GM19099 (cell line): ENCODE measurements around the gene SIVA1.

Experiments used
- POLR2A ChIP-seq: IDR thresholded peaks from 3 replicates; pipeline ENCODE4 v1.6.1; 2011; ENCODE audit warnings: low read depth; ENCODE audit not compliant: insufficient read length; ENCODE audit errors: extremely low read depth

SIVA1 gene

GRCh38 chr14:104725772-104726548 is 27.0 kb upstream of the SIVA1 start:
- TF ChIP-seq POLR2A, result no peak

DNA sequence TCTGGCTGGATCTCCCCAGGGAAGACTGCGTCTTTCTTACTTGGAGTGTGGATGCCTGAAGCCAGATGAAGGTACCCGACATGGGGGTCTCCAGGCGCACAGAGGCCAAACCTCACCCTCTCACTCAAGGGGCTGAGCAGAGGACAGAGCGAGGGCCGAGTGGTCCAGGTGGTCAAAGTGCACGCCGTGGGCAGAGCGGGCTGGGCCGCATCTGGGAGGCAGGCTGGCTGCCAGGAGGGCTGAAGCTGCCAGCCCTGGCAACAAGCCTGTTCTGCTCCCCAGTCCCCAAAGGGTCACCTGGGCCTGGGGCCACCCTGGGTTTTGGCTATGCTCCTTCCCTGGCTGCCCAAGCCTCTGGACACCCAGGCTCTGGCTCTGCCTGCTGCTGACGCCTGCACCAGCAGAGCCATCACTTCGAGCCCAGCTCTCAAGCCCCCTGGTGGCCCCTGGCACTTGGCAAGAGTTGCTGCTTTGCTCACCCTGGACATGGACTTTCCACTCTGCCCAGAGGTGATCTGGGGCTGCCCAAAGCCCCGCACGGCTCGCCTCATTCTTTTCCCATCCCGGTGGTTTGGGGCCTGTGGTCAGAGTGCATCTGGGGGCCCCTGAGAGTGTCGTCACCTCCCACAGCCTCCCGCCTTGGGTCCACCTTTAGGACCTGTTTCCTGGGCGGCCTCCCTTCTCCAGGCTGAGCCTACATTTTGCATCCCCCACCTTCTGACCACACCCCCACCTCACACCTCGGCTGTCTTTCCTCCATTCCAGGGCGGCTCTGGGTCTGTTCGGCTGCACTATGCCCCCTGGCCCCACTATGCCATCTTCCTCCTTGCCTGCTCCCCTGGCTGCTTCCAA is 26.1 kb upstream of the SIVA1 start:
- no peak for TF ChIP-seq POLR2A

DNA sequence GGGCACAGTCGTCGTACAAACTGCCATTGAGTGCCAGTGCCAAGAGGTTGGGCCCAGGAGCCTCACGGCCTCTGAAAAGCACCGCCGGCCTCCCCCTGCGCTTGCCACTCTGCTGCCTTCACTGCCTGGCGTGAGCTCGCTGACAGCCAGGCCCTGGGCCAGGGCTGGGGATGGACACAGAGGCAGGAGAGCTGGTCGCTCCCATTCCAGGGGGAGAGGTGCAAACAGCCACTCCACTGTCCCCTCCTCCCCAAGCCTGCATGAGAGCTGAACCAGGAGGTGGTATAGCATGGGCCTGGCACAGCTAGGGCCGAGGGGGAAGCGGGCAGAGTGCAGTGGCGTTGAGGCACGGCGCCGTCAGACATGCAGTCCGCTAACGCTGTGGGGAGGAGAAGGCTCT is 24.3 kb upstream of the SIVA1 start:
- TF ChIP-seq POLR2A, result no peak

DNA sequence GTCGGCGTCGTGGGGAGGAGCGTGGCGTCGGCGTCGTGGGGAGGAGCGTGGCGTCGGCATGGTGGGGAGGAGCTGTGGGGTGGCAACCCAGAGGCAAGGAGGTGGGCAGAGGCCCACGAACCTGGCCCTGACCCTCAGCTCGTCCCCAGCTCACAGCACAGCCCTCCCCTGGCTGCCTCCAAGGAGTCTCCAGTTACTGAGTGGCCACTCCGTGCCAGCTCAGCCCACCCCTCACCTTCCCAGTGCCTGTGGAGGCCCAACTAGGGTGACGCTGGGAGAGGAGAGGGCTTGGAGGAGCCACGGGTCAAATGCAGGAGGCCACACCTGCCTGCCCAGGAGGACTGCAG is 23.1 kb upstream of the SIVA1 start:
- TF ChIP-seq POLR2A, result no peak

GRCh38 chr14:104730487-104730886 is 22.5 kb upstream of the SIVA1 start:
- TF ChIP-seq POLR2A, result no peak

DNA sequence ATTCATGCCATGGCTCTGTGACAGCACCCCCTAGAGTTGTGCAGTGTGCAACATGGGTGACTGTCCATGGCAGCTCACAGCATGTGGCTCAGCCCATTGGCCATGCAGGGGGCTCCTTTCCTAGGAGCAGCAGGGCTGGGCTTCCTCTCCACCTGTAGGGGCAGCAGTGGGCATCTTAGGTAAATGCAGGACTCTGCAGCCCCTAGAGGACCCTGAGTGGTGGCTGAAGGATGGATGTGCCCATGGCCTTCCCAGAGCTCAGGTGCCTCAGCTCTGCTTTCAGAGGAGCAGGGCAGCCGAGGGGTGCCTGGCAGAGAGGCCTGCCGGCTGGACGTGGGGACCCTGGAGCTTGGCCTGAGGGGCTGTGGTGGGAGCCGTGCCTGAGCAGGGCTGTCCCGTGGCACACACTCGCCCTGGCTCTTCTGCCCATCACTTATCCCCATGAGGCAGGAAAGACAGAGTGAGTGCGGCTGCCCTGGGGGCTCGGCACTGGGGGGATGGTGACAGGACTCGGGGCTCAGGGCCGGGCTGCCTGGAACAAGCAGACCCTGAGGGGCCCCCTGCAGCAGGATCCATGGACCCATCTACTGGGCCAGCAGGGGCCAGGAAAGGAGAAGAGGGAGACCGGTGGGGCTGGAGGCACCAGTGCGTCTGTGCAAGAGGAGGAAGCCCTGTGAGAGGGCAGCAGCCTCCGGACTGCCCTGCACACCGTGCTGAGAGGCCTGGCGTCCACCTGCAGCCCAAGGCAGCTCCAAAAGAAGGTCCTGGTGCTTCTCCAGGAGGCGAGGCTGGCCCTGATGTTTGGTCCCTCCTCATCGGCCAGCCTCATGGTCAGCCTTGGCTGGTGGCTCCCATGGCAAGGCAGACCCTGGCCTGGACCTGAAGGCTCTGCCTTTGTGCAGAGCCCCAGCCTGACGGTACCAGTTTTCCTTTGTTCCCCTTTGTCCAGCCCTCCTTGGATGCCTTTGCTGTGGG is 21.3 kb upstream of the SIVA1 start:
- no peak for TF ChIP-seq POLR2A

- TF ChIP-seq POLR2A, result no peak
Measured at GRCh38 chr14:104732355-104732804, 20.6 kb upstream of the SIVA1 start.

DNA sequence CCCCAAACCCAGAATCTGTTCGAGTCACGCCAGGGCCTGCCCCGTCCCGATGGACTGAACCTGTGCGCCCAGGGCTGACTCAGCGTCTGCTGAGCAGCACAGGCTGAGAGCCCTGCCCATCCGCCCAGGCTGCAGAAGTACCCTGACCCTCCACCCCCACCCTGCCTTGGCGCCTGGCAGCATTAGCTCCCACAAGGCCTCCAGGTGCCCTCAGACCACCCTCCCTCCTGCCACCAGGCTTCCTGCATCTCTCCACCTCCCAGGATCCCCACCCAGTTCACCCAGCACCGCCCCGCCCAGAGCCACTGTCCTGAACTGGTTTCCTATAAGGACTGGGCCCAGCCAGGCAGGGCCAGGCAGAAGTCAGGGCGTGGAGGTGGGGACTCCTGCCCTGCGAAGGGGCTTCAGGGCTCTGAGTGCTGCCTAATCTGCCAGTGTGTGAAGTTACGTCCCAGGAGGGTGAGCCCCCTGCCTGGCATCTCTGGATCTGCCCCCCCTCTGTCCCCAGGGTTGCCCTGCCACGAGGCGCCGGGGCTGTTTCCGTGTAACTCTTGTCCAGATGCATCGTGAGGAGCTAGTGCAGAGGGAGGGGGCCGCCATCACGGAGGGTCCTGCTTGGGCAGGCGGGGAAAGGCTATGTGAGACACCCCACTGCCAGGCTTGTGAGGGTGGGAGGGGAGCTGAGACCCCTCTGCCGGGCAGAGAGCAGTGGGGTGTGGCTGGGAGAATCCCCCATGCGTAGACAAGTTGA is 19.8 kb upstream of the SIVA1 start:
- TF ChIP-seq POLR2A, result no peak

GRCh38 chr14:104734051-104734587 is 18.8 kb upstream of the SIVA1 start:
- TF ChIP-seq POLR2A, result no peak

DNA sequence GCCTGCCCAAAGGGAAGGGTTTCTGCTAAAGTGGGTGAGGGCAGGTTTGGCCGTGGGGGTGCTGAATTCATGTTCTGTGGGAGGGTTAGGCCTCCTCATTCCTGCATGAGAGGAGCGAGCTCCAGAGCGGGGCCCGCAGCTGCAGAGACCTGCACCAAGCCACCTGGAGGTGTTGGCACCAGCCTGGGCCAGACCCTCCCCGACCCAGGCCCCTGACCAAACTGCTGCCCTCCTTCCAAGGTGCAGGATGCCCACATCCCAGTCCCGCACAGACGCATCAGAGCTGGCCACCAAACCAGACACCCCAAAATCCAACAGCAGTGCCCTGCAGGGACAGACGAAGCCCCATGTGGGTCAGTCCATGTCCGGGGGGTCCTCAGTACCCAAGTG is 18.4 kb upstream of the SIVA1 start:
- TF ChIP-seq POLR2A, result no peak

DNA sequence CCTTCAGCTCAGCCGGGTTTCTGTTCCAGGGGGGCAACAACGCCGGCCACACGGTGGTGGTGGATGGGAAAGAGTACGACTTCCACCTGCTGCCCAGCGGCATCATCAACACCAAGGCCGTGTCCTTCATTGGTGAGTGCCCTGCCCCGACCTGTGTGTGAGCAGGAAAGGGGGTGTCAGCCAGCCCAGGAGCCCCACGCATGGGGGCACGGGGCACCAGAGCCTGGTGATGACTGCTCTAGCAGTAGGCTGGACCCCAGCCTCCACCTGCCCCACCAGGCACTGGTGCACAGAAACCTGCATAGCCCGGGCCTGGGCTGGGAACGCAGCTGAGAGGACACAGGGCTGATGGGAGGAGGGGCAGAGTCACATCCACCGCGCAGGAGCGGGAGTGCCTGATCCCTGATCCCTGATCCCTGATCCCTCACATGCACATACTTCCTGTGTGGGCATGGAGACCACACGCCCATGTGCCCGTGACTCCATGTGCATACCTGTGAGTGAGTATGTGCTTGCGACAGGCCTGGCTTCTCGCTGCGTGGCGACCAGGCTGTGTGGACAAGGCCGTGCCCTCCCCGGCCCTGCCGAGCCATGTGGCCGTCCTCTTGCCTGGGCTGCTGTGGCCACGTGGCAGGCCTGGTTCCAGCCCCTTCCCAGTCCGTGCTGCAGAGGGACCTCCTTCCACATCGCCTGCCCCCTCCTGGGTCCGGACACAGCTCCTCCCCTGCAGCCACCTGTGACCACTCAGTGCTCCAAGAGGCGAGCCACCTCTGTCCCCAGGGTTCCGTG is 17.8 kb upstream of the SIVA1 start:
- TF ChIP-seq POLR2A, result no peak

GRCh38 chr14:104735830-104736642 is 16.9 kb upstream of the SIVA1 start:
- no peak for TF ChIP-seq POLR2A
